ENCODE data around the gene KMT2B.
"Not testable (repeated sequence)": the region's sequence is repeated elsewhere in the genome, so short reads cannot be mapped to it uniquely, and the experiment has no call there.

Gene KMT2B

GRCh38 chr19:35717665-35718344, at the start of gene KMT2B:
Gene KMT2B, plus strand, starts transcription at chr19:35718003. Its CDS starts 16 bp downstream, at chr19:35718019.
- DNase-seq, result no peak

GRCh38 chr19:35669566-35669965, 48.2 kb upstream of the KMT2B start:
- DNase-seq, result no peak

GRCh38 chr19:35669974-35670373, 47.8 kb upstream of the KMT2B start:
- DNase-seq, result no peak

GRCh38 chr19:35670686-35671085, 47.1 kb upstream of the KMT2B start:
- no peak for DNase-seq

GRCh38 chr19:35671818-35672217, 46.0 kb upstream of the KMT2B start:
- no peak for DNase-seq

GRCh38 chr19:35673121-35673804, 44.5 kb upstream of the KMT2B start:
- DNase-seq, result peak; percentile 89

GRCh38 chr19:35675589-35676140, 42.1 kb upstream of the KMT2B start:
- DNase-seq, result no peak

- no peak for DNase-seq
These were observed 28.0 kb upstream of the KMT2B start for GRCh38 chr19:35689836-35690235.

- not testable (repeated sequence) for DNase-seq
These were observed 26.7 kb upstream of the KMT2B start for GRCh38 chr19:35691106-35691505.

- DNase-seq, result no peak
These were observed 25.8 kb upstream of the KMT2B start for GRCh38 chr19:35692010-35692409.

GRCh38 chr19:35693422-35693821, 24.4 kb upstream of the KMT2B start:
- no peak for DNase-seq

GRCh38 chr19:35693835-35694599, 23.8 kb upstream of the KMT2B start:
- peak; percentile 92 for DNase-seq

GRCh38 chr19:35695895-35696422, 21.8 kb upstream of the KMT2B start:
- no peak for DNase-seq

GRCh38 chr19:35696835-35697234, 21.0 kb upstream of the KMT2B start:
- no peak for DNase-seq

GRCh38 chr19:35702223-35703012, 15.4 kb upstream of the KMT2B start:
- DNase-seq, result peak; percentile 99

- DNase-seq, result no peak
These were observed 14.5 kb upstream of the KMT2B start for GRCh38 chr19:35703343-35703742.

- DNase-seq, result peak; percentile 74
These were observed 13.6 kb upstream of the KMT2B start, which contains the start of gene ZBTB32 for GRCh38 chr19:35704218-35704617. Gene ZBTB32, plus strand, starts transcription at chr19:35704558. Its CDS starts 10,069 bp downstream, at chr19:35714627.

GRCh38 chr19:35708391-35708790, 9.4 kb upstream of the KMT2B start:
- no peak for DNase-seq

GRCh38 chr19:35710784-35711723, 6.7 kb upstream of the KMT2B start:
- no peak for DNase-seq

GRCh38 chr19:35712567-35713505, 5.0 kb upstream of the KMT2B start:
- DNase-seq, result no peak
